T-helper 22 cell (primary cell): ENCODE measurements around the gene INTS1.

ENCODE experiments used
- DNase-seq: peaks from one replicate; pipeline ENCODE4 v3.0.0-alpha.2; 2020; ENCODE audit warnings: low read depth

The INTS1 gene

GRCh38 chr7:1541431-1542162 lies 37.4 kb upstream of the INTS1 start:
- DNase-seq, result no peak

GRCh38 chr7:1540776-1541271 lies 36.6 kb upstream of the INTS1 start:
- no peak for DNase-seq

- DNase-seq, result no peak
Measured at GRCh38 chr7:1539882-1540775, 35.9 kb upstream of the INTS1 start.

GRCh38 chr7:1539181-1539881 lies 35.1 kb upstream of the INTS1 start:
- no peak for DNase-seq

DNA sequence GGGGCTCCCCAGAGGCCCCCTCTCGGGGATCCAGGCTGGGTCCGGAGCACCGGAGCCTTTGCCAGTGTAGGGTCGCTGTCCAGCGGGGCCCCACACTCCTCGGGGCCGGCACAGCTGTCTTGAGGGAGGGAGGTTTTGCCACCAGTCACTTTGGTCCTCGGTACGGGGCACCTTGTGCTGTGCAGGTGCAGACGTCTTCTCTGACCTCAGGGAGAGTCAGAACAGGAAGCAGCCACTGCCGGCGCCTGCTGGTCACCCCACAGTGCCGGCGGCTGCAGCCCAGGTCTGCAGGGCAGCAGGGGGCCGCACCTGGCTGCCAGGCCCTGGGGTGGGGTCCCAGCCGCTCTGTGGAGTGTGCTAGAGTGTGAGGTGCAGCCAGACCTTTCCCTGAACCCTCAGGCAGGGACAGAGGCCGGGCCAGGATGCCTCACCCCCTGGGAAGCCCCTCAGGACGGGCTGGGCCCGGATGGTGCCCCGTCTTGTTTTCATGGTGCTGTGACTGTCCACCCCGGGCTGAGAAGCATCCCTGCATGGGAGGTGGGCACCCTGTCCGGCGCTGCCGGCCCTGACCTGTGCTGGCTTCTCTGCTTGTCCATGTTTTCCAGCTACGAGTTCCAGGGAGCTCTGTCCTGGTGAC lies 34.5 kb upstream of the INTS1 start:
- DNase-seq, result no peak

GRCh38 chr7:1537535-1538412 lies 33.6 kb upstream of the INTS1 start:
- DNase-seq, result no peak

GRCh38 chr7:1536743-1537534 lies 32.8 kb upstream of the INTS1 start:
- DNase-seq, result no peak

DNA sequence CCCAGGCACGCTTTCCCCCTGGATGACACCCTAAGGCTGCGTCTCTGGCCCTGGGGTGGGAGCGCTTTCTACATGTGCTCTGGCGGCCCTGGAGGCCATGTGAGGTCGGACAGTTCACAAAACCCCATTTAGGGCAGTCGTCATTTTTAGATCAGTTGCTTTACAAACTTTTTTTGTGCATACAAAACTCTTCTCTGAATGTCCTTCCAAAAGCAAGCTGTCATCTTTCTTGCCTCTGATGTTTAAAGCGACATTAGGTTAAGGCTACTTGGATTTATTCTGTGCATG lies 32.2 kb upstream of the INTS1 start:
- DNase-seq, result no peak

DNA sequence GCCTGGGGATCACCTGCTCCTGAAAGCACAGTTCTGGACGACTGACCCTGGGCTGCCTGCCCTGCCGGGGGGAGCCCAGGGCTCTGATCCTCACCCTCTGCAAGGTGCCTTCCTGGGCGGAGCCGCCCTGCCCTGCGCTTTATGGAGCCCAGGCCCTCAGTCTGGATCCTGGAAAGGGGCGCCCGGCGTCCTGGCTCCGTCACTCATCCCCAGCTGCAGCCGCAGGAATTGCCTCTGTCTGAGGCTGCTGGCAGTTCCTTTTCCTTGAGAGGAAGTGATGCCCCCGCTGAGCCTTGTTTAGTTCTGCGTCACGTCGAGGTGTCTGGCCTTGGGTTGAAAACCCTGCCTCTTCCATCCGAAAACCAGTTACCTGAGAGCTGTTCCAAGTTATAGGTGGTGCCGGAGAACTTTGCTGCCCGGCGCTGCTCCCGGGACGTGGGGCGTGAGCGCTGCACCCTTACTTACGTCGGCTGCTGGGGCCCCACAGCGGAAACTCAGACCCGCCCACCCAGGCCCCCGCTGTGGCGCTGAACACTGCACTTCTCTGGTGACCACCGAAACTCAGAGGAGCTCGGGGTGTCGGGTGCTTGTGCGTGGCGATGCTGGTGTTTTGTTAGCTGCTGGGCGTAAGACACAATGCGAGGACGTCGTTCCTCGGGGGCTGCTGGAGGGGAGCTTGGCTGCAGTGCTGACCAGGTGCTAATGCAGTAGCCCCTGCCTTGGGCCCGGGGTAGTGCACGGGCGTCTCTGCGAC lies 31.7 kb upstream of the INTS1 start:
- no peak for DNase-seq

GRCh38 chr7:1535100-1535458 lies 30.9 kb upstream of the INTS1 start:
- DNase-seq, result no peak

DNA sequence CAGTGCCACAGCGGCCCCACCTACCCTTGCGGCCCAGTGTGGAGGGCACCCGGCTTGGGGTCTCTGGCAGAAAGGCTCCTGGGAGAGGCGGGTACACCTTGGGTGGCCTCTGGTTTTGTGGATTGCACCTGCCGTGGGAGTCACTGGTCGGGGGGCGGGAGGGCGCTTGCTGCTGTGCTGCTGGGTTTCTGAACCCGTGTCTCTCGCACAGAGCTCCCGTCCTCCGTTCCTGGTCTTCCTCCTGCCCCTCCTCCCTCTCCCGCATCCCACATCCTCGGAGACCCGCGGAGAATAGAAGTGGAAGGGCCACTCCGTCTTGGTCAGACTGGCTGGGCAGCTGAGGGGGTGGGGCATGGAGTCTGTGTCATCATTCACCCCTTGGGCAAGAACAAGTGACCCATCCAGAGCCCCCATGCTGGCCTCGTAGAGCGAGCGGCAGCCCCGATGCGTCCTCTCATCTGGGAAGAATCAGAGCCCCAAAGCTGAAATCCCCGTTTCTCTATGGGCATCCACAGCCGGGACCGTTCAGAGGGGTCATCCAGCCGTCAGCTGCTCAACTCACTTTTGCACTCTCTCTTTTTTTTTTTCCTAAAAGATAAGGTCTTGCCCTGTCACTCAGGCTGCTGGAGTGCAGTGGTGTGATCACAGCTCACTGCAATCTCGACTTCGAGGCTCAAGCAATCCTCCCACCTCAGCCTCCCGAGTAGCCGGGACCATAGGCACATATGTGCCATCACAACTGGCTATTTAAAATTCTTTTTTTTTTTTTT lies 30.3 kb upstream of the INTS1 start:
- no peak for DNase-seq

GRCh38 chr7:1533547-1534329 lies 29.5 kb upstream of the INTS1 start:
- no peak for DNase-seq

- DNase-seq, result no peak
Measured at GRCh38 chr7:1533255-1533546, 29.0 kb upstream of the INTS1 start.

GRCh38 chr7:1532456-1533254 lies 28.5 kb upstream of the INTS1 start:
- peak; percentile 56 for DNase-seq

DNA sequence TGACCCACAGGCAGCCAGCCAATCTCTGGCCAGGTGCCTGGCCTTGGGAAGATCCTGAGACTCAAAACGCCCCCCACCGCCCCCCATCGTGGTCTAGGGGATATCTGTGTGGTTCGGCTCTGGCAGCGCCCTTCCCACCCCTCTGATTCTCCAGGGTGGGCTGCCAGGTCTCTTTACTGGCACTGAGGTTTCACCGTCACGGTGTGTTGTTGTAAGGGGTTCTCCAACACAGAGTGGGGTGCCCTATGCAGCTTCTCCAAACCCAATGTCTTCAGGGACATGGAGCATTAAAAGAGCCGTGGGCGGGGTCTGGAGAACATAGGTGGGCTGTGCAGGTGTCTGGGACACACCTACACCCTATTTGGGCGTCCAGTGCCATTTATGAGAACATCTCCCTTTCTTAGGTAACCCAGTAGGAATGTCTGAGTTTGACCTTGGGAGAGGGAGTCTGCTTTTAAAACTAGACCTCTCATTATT lies 27.8 kb upstream of the INTS1 start:
- no peak for DNase-seq

- peak; percentile 42 for DNase-seq
Measured at GRCh38 chr7:1531263-1531978, 27.2 kb upstream of the INTS1 start.

DNA sequence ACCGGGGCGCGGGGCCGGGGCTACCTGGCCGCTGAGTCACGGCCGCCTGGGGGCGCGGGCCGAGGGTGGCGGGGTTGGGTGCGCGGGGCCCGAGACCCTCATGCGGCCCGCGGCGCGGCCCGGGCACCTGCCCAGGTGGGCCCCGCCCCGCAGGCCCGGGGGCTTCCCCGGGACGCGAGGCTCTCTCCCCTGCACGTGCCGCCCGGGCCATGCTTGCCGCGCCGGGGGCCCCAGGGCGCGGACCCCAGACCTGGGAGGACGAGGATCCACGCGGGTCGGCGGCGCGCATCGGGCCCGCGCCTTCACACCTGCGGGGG lies 26.7 kb upstream of the INTS1 start:
- no peak for DNase-seq
